Liver (tissue), 3 donors: ENCODE results near the gene MIEF1.

Experiments
- CTCF ChIP-seq: fragments of 150-350 bp; IDR thresholded peaks from 2 replicates; pipeline ENCODE4 v1.5.1; 2017; ENCODE audit warnings: improper control_type of control experiment, low read depth, low read length; ENCODE audit not compliant: missing input control
- FOXA1 ChIP-seq: IDR thresholded peaks from 2 replicates; pipeline ENCODE4 v1.6.1; 2016; ENCODE audit warnings: antibody characterized with exemption
- GABPA ChIP-seq, 2 donors: IDR thresholded peaks in 1 of 2; conservative IDR thresholded peaks in 1 of 2; 2 replicates each; pipeline ENCODE4 v1.6.1; 2016; ENCODE audit warnings: antibody characterized with exemption in 2 of 2, mild to moderate bottlenecking in 1 of 2, moderate library complexity in 1 of 2
- HNF4G ChIP-seq: IDR thresholded peaks from 2 replicates; pipeline ENCODE4 v1.6.1; 2016; ENCODE audit warnings: antibody characterized with exemption
- RAD21 ChIP-seq, 2 donors: IDR thresholded peaks; 2 replicates each; pipeline ENCODE4 v1.6.1; 2016; ENCODE audit warnings: antibody characterized with exemption in 2 of 2, mild to moderate bottlenecking in 2 of 2
- REST ChIP-seq: IDR thresholded peaks from 2 replicates; pipeline ENCODE4 v1.6.1; 2016; ENCODE audit warnings: antibody characterized with exemption, mild to moderate bottlenecking
- TAF1 ChIP-seq: conservative IDR thresholded peaks from 2 replicates; pipeline ENCODE4 v1.6.1; 2016; ENCODE audit warnings: antibody characterized with exemption, mild to moderate bottlenecking
- TF ChIP-seq, protein P1 (sequence below): IDR thresholded peaks from 2 replicates; pipeline ENCODE4 v1.6.1; 2016; ENCODE audit warnings: antibody characterized with exemption
- TF ChIP-seq, protein P2 (sequence below): IDR thresholded peaks from 2 replicates; pipeline ENCODE4 v1.6.1; 2016; ENCODE audit warnings: antibody characterized with exemption
- donor health status: healthy.
- donor health status: healthy.

DNA sequence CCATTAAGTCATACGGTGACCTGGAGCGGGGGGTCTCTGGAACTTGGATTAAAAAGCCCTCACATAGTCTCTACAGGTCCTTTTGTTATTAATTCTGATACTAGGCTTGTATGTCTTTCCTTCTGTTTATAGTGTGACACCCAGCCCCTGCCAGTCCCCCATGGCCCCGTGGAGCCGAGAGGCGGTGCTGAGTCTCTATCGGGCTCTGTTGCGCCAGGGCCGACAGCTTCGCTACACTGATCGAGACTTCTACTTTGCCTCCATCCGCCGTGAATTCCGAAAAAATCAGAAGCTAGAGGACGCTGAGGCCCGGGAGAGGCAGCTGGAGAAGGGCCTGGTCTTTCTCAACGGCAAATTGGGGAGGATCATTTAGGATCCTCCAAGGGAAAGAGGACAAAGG lies 2.0 kb downstream of the MIEF1 start:
- TF ChIP-seq TAF1 (no peak), CTCF (no peak), GABPA (IDR thresholded peaks at IDR 0.05 in 1 of 2, conservative IDR thresholded peaks at IDR 0.05 in 1 of 2) (no peak), FOXA1 (no peak), RAD21 (IDR thresholded peaks at IDR 0.05) (no peak), REST (no peak), HNF4G (no peak)
- TF ChIP-seq, protein P1, sequence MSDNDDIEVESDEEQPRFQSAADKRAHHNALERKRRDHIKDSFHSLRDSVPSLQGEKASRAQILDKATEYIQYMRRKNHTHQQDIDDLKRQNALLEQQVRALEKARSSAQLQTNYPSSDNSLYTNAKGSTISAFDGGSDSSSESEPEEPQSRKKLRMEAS, result no peak
- TF ChIP-seq, protein P2, sequence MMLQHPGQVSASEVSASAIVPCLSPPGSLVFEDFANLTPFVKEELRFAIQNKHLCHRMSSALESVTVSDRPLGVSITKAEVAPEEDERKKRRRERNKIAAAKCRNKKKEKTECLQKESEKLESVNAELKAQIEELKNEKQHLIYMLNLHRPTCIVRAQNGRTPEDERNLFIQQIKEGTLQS, result no peak
